Gastrocnemius medialis (tissue), 4 donors: Measurements from ENCODE around the gene ENOX1. TPM values are rescaled to one million over a fixed set of nuclear protein-coding genes. Genes with fewer than 3 reads are reported as not detected.
A peak's percentile ranks its signal among the peaks of the same experiment; 100 is the strongest.

Experiments used
- ATAC-seq, 2 donors: fragments of 150-250 bp; one replicate each; pipeline ENCODE4 v1.9.1; 2016
- DNase-seq, 2 donors: peaks; one replicate each; pipeline ENCODE4 v3.0.0-alpha.2; 2019
- H3K27ac ChIP-seq, 4 donors: fragments of 200-600 bp; sonication (generic); 1 replicate in 1 of 4; 2 replicates in 3 of 4; pipeline ENCODE4 v1.5.1; 2016 to 2018; ENCODE audit warnings: mild to moderate bottlenecking in 2 of 4, moderate library complexity in 1 of 4
- H3K27me3 ChIP-seq, 3 donors: fragments of 200-600 bp; sonication (generic) in 2 of 3; 1 replicate in 1 of 3; 2 replicates in 2 of 3; pipeline versions ENCODE4 v1.5.1 to v1.6.0; 2016 to 2019; ENCODE audit warnings: mild to moderate bottlenecking in 1 of 3, moderate library complexity in 1 of 3
- H3K36me3 ChIP-seq, 2 donors: fragments of 200-600 bp; sonication (generic) in 1 of 2; one replicate each; pipeline ENCODE4 v1.5.1; 2017 to 2018
- H3K4me1 ChIP-seq, 2 donors: fragments of 200-600 bp; sonication (generic) in 1 of 2; one replicate each; pipeline ENCODE4 v1.5.1; 2016 to 2017; ENCODE audit warnings: mild to moderate bottlenecking in 2 of 2
- H3K4me3 ChIP-seq, 4 donors: fragments of 200-600 bp; sonication (generic) in 3 of 4; 1 replicate in 1 of 4; 2 replicates in 3 of 4; pipeline ENCODE4 v1.5.1; 2016 to 2019; ENCODE audit warnings: mild to moderate bottlenecking in 2 of 4
- H3K9me3 ChIP-seq, 3 donors: fragments of 200-600 bp; sonication (generic) in 2 of 3; 1 replicate in 1 of 3; 2 replicates in 2 of 3; pipeline ENCODE4 v1.5.1; 2016 to 2019
- POLR2A ChIP-seq, 2 donors: fragments of 450-650 bp; IDR thresholded peaks; one replicate each; pipeline ENCODE4 v1.6.1; 2017; ENCODE audit warnings: antibody characterized with exemption in 2 of 2, mild to moderate bottlenecking in 2 of 2, moderate library complexity in 2 of 2
- in situ Hi-C, 4 donors: fragments of 200-750 bp; cut with MboI; loops; one replicate each; pipeline versions ENCODE4 v1.15.0 to v1.8.0; 2017; ENCODE audit warnings: low sequenced_read_pairs in 4 of 4
- intact Hi-C: fragments of 100-400 bp; cut with DNase I; formaldehyde crosslinking; loops from one replicate; pipeline ENCODE4 v1.15.1; 2023; ENCODE audit warnings: low total_unique reads
- total RNA-seq, 4 donors: library from RNA; depleted of rRNA; stranded (reverse); fragments of >200 nt; gene quantifications; one replicate each; pipeline versions ENCODE4 v1.1.0 to v1.2.3, GENCODE V29; 2016
- TF ChIP-seq, protein P1 (sequence below), 5 experiments: fragments of 450-650 bp in 3 of 5; fragments of 200-600 bp in 2 of 5; sonication (generic) in 2 of 5; IDR thresholded peaks in 4 of 5; conservative IDR thresholded peaks in 1 of 5; 1 replicate in 4 of 5; 2 replicates in 1 of 5; pipeline ENCODE4 v1.5.1; 2016 to 2019; ENCODE audit warnings: antibody characterized with exemption in 5 of 5, mild to moderate bottlenecking in 3 of 5, moderate library complexity in 3 of 5

ENOX1 gene
- total RNA-seq, 4 donors from 2014 or later = 0.46 to 3.5 (median 1.8) TPM

- no peaks in the 10 kb centered on the region for H3K36me3 ChIP-seq
- TF ChIP-seq, protein P1, sequence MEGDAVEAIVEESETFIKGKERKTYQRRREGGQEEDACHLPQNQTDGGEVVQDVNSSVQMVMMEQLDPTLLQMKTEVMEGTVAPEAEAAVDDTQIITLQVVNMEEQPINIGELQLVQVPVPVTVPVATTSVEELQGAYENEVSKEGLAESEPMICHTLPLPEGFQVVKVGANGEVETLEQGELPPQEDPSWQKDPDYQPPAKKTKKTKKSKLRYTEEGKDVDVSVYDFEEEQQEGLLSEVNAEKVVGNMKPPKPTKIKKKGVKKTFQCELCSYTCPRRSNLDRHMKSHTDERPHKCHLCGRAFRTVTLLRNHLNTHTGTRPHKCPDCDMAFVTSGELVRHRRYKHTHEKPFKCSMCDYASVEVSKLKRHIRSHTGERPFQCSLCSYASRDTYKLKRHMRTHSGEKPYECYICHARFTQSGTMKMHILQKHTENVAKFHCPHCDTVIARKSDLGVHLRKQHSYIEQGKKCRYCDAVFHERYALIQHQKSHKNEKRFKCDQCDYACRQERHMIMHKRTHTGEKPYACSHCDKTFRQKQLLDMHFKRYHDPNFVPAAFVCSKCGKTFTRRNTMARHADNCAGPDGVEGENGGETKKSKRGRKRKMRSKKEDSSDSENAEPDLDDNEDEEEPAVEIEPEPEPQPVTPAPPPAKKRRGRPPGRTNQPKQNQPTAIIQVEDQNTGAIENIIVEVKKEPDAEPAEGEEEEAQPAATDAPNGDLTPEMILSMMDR (IDR thresholded peaks at IDR 0.05 in 4 of 5, conservative IDR thresholded peaks at IDR 0.05 in 1 of 5) = no peak
- TF ChIP-seq POLR2A (IDR thresholded peaks at IDR 0.05) = no peak
- in situ Hi-C loops = no loop called here
- intact Hi-C loops = no loop called here
- peaks cover 6 to 8% of the 10 kb centered on the region in 2 donors for H3K4me1 ChIP-seq
- DNase-seq (no peak), ATAC-seq (no peak)
- H3K27me3 ChIP-seq = no peaks in the 10 kb centered on the region
- no peak overlapping the region for H3K4me3 ChIP-seq
- no peak overlapping the region for H3K27ac ChIP-seq
- no peaks in the 10 kb centered on the region for H3K9me3 ChIP-seq
Measured at GRCh38 chr13:43291287-43292060, 495.3 kb downstream of the ENOX1 start.

DNA sequence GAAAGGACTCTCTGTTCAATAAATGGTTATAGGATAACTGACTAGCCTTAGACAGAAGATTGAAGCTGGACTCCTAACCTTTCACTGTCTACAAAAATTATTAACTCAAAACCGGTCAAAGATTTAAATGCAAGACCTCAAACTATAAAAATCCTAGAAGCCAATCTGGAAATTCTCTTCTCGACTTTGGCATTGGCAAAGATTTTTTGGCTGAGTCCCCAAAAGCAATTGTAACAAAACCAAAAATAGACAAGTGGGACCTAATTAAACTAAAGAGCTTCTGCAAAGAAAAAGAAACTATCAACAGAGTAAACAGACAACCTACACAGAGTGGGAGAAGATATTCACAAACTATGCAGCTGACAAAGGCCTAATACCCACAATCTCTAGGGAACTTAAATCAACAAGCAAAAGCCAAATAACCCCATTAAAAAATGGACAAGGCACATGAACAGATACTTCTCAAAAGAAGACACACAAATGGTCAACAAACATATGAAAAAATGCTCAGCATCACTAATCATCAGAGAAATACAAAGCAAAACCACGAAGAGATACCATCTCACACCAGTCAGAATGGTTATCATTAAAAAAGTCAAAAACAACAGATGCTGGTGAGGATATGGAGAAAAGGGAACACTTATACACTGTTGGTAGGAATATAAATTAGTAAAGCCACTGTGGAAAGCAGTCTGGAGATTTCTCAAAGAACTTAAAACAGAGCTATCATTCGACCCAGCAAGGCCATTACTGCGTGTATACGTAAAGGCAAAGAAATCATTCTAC is 497.1 kb downstream of the ENOX1 start:
- Histone ChIP-seq H3K36me3 (no peaks in the 10 kb centered on the region), H3K9me3 (no peaks in the 10 kb centered on the region), H3K27ac (no peak overlapping the region), H3K4me3 (no peak overlapping the region), H3K4me1 (peaks cover 13 to 16% of the 10 kb centered on the region in 2 donors), H3K27me3 (no peaks in the 10 kb centered on the region)
- intact Hi-C loops = no loop called here
- in situ Hi-C loops = no loop called here
- no peak for TF ChIP-seq POLR2A (IDR thresholded peaks at IDR 0.05)
- TF ChIP-seq, protein P1 (IDR thresholded peaks at IDR 0.05 in 4 of 5, conservative IDR thresholded peaks at IDR 0.05 in 1 of 5) = no peak
- ATAC-seq (no peak), DNase-seq (no peak)

GRCh38 chr13:43286751-43287150 is 500.0 kb downstream of the ENOX1 start:
- in situ Hi-C loops = no loop called here
- Histone ChIP-seq H3K36me3 (no peaks in the 10 kb centered on the region), H3K9me3 (no peaks in the 10 kb centered on the region), H3K4me1 (peaks cover 13 to 16% of the 10 kb centered on the region in 2 donors), H3K27ac (no peak overlapping the region), H3K27me3 (no peaks in the 10 kb centered on the region), H3K4me3 (no peak overlapping the region)
- no peak for ATAC-seq
- no peak for TF ChIP-seq POLR2A (IDR thresholded peaks at IDR 0.05)
- TF ChIP-seq, protein P1 (IDR thresholded peaks at IDR 0.05 in 4 of 5, conservative IDR thresholded peaks at IDR 0.05 in 1 of 5) = no peak
- DNase-seq = no peak
- intact Hi-C loops = no loop called here

- no peak for TF ChIP-seq POLR2A (IDR thresholded peaks at IDR 0.05)
- TF ChIP-seq, protein P1 (IDR thresholded peaks at IDR 0.05 in 4 of 5, conservative IDR thresholded peaks at IDR 0.05 in 1 of 5) = no peak
- no peak overlapping the region for H3K27ac ChIP-seq
- H3K36me3 ChIP-seq = no peaks in the 10 kb centered on the region
- no peaks in the 10 kb centered on the region for H3K9me3 ChIP-seq
- ATAC-seq (peak; percentile 26 to 62), DNase-seq (peak in 1 of 2 donors; percentile 16)
- peaks cover 13 to 16% of the 10 kb centered on the region in 2 donors for H3K4me1 ChIP-seq
- no peak overlapping the region for H3K4me3 ChIP-seq
- no peaks in the 10 kb centered on the region for H3K27me3 ChIP-seq
- intact Hi-C loops (no loop called here), in situ Hi-C loops (no loop called here)
Measured at GRCh38 chr13:43285933-43286597, 500.7 kb downstream of the ENOX1 start.
